ENCODE measurements around the gene ZNF705A. TPM values are rescaled to one million over a fixed set of nuclear protein-coding genes. Genes with fewer than 3 reads are reported as not detected.
"Not testable (repeated sequence)": the region's sequence is repeated elsewhere in the genome, so short reads cannot be mapped to it uniquely, and the experiment has no call there.

The ZNF705A gene
- total RNA-seq, 1 donor from 2014 or later, result not detected

GRCh38 chr12:8146442-8146771 lies 10.4 kb upstream of the ZNF705A start:
- ChIA-PET CTCF (no interaction called here), POLR2A (no interaction called here)
- Mint-ChIP-seq H3K36me3 (ENCODE audit: low read depth) (peaks cover 11% of the 10 kb centered on the region), H3K27me3 (peaks cover 21% of the 10 kb centered on the region), H3K4me3 (no peak overlapping the region), H3K4me1 (no peaks in the 10 kb centered on the region), H3K27ac (no peak overlapping the region), H3K9me3 (peaks cover 10% of the 10 kb centered on the region)
- ATAC-seq (ENCODE audit: low read depth) (no peak), DNase-seq (no peak)
- no peak for TF ChIP-seq CTCF (IDR thresholded peaks at IDR 0.05)
- intact Hi-C loops (cut with micrococcal nuclease), result no loop called here

GRCh38 chr12:8154526-8154925 lies 2.3 kb upstream of the ZNF705A start:
- H3K4me1 Mint-ChIP-seq, result no peaks in the 10 kb centered on the region
- H3K9me3 Mint-ChIP-seq, result no peaks in the 10 kb centered on the region
- no peak overlapping the region for H3K4me3 Mint-ChIP-seq
- intact Hi-C loops (cut with micrococcal nuclease), result no loop called here
- H3K36me3 Mint-ChIP-seq (ENCODE audit: low read depth), result no peaks in the 10 kb centered on the region
- H3K27ac Mint-ChIP-seq, result no peak overlapping the region
- no peak for TF ChIP-seq CTCF (IDR thresholded peaks at IDR 0.05)
- DNase-seq, result no peak
- ATAC-seq (ENCODE audit: low read depth), result no peak
- CTCF ChIA-PET, result no interaction called here
- H3K27me3 Mint-ChIP-seq, result peaks cover 22% of the 10 kb centered on the region
- POLR2A ChIA-PET, result no interaction called here

- CTCF ChIA-PET, result no interaction called here
- H3K27me3 Mint-ChIP-seq, result peaks cover 13% of the 10 kb centered on the region
Observed at GRCh38 chr12:8156416-8156815, 399 bp upstream of the ZNF705A start.

GRCh38 chr12:8157484-8158198 lies 826 bp downstream of the ZNF705A start:
- Mint-ChIP-seq H3K4me3 (no peak overlapping the region), H3K27ac (no peak overlapping the region), H3K4me1 (no peaks in the 10 kb centered on the region), H3K27me3 (peaks cover 12% of the 10 kb centered on the region), H3K9me3 (no peaks in the 10 kb centered on the region), H3K36me3 (ENCODE audit: low read depth) (no peaks in the 10 kb centered on the region)
- TF ChIP-seq CTCF (IDR thresholded peaks at IDR 0.05), result no peak
- ATAC-seq (ENCODE audit: low read depth) (no peak), DNase-seq (no peak)
- intact Hi-C loops (cut with micrococcal nuclease), result no loop called here
- CTCF ChIA-PET, result no interaction called here
- POLR2A ChIA-PET, result no interaction called here

More at GRCh38 chr12:8156416-8156815, 399 bp upstream of the ZNF705A start:
- no peaks in the 10 kb centered on the region for H3K9me3 Mint-ChIP-seq
- H3K4me1 Mint-ChIP-seq, result no peaks in the 10 kb centered on the region
- H3K36me3 Mint-ChIP-seq (ENCODE audit: low read depth), result no peaks in the 10 kb centered on the region
- TF ChIP-seq CTCF (IDR thresholded peaks at IDR 0.05), result no peak
- H3K4me3 Mint-ChIP-seq, result no peak overlapping the region
- POLR2A ChIA-PET, result no interaction called here
- H3K27ac Mint-ChIP-seq, result no peak overlapping the region
- intact Hi-C loops (cut with micrococcal nuclease), result no loop called here
- ATAC-seq (ENCODE audit: low read depth), result no peak
- no peak for DNase-seq

GRCh38 chr12:8172911-8173310 lies 16.1 kb downstream of the ZNF705A start:
- H3K4me3 Mint-ChIP-seq; H3K4me1 Mint-ChIP-seq; H3K9me3 Mint-ChIP-seq; H3K36me3 Mint-ChIP-seq (ENCODE audit: low read depth); CTCF ChIA-PET; H3K27me3 Mint-ChIP-seq; H3K27ac Mint-ChIP-seq; intact Hi-C loops (cut with micrococcal nuclease); DNase-seq; POLR2A ChIA-PET; ATAC-seq (ENCODE audit: low read depth): not testable (repeated sequence)

GRCh38 chr12:8179989-8180585 lies 23.3 kb downstream of the ZNF705A start:
- H3K9me3 Mint-ChIP-seq; POLR2A ChIA-PET; H3K27me3 Mint-ChIP-seq; H3K36me3 Mint-ChIP-seq (ENCODE audit: low read depth): not testable (repeated sequence)
- Mint-ChIP-seq H3K4me3 (peak overlapping the region; percentile 86), H3K4me1 (peaks cover 13% of the 10 kb centered on the region), H3K27ac (peak overlapping the region; percentile 83)
- intact Hi-C loops (cut with micrococcal nuclease), result loop anchor here (1.0 to 2.0 kb wide), 2 partner anchors 57 to 72 kb away; no protein-coding TSS in a partner anchor
- DNase-seq, result peak; percentile 73
- CTCF ChIA-PET, result interaction anchor here (1.3 kb wide), 1 partner anchor 51 kb away, joined by 3 read pairs; no protein-coding TSS in a partner anchor
- peak; percentile 73 for ATAC-seq (ENCODE audit: low read depth)

- H3K4me3 Mint-ChIP-seq, result peak overlapping the region; percentile 56
- CTCF ChIA-PET; H3K27ac Mint-ChIP-seq; ATAC-seq (ENCODE audit: low read depth); H3K36me3 Mint-ChIP-seq (ENCODE audit: low read depth); H3K9me3 Mint-ChIP-seq; H3K27me3 Mint-ChIP-seq; POLR2A ChIA-PET; DNase-seq: not testable (repeated sequence)
- intact Hi-C loops (cut with micrococcal nuclease), result loop anchor here (2.0 kb wide), 1 partner anchor 56 kb away; no protein-coding TSS in a partner anchor
- peaks cover 13% of the 10 kb centered on the region for H3K4me1 Mint-ChIP-seq
Observed at GRCh38 chr12:8181271-8181670, 24.5 kb downstream of the ZNF705A start.

- H3K9me3 Mint-ChIP-seq; DNase-seq; CTCF ChIA-PET; H3K4me3 Mint-ChIP-seq; POLR2A ChIA-PET; intact Hi-C loops (cut with micrococcal nuclease); ATAC-seq (ENCODE audit: low read depth); H3K36me3 Mint-ChIP-seq (ENCODE audit: low read depth); H3K27ac Mint-ChIP-seq; H3K27me3 Mint-ChIP-seq: not testable (repeated sequence)
- peaks cover 13% of the 10 kb centered on the region for H3K4me1 Mint-ChIP-seq
Observed at GRCh38 chr12:8182923-8183322, 26.1 kb downstream of the ZNF705A start.

GRCh38 chr12:8183346-8183745 lies 26.5 kb downstream of the ZNF705A start:
- CTCF ChIA-PET; ATAC-seq (ENCODE audit: low read depth); H3K9me3 Mint-ChIP-seq; POLR2A ChIA-PET; intact Hi-C loops (cut with micrococcal nuclease); H3K27ac Mint-ChIP-seq; H3K36me3 Mint-ChIP-seq (ENCODE audit: low read depth); DNase-seq; H3K27me3 Mint-ChIP-seq; H3K4me3 Mint-ChIP-seq: not testable (repeated sequence)
- peaks cover 13% of the 10 kb centered on the region for H3K4me1 Mint-ChIP-seq
